GM21619 (cell line): Measurements from ENCODE around the gene SCMH1.
"Not testable (repeated sequence)": the region's sequence is repeated elsewhere in the genome, so short reads cannot be mapped to it uniquely, and the experiment has no call there.

Experiments
- ATAC-seq: cut with Tn5 transposase; IDR thresholded peaks from one replicate; pipeline ENCODE4 v1.9.1; 2021; ENCODE audit not compliant: unreplicated experiment

Gene SCMH1

GRCh38 chr1:41251120-41251519 lies 9.0 kb upstream of the SCMH1 start:
- not testable (repeated sequence) for ATAC-seq

GRCh38 chr1:41249319-41249718 lies 7.2 kb upstream of the SCMH1 start:
- no peak for ATAC-seq

GRCh38 chr1:41246568-41246967 lies 4.5 kb upstream of the SCMH1 start:
- ATAC-seq, result no peak

- ATAC-seq, result no peak
Measured at GRCh38 chr1:41245659-41246058, 3.6 kb upstream of the SCMH1 start.

GRCh38 chr1:41243079-41243385 lies 926 bp upstream of the SCMH1 start:
- ATAC-seq, result no peak

- peak; percentile 20 for ATAC-seq
Measured at GRCh38 chr1:41242342-41243078, 404 bp upstream of the SCMH1 start.

- peak; percentile 57 for ATAC-seq
Measured at GRCh38 chr1:41241354-41241748, 755 bp downstream of the SCMH1 start.

GRCh38 chr1:41240781-41241353 lies 1.2 kb downstream of the SCMH1 start:
- no peak for ATAC-seq

GRCh38 chr1:41239988-41240610 lies 2.0 kb downstream of the SCMH1 start:
- ATAC-seq, result no peak

- no peak for ATAC-seq
Measured at GRCh38 chr1:41238311-41238988, 3.7 kb downstream of the SCMH1 start.

- no peak for ATAC-seq
Measured at GRCh38 chr1:41236781-41237180, 5.3 kb downstream of the SCMH1 start.

- ATAC-seq, result no peak
Measured at GRCh38 chr1:41235893-41236292, 6.2 kb downstream of the SCMH1 start.

- ATAC-seq, result no peak
Measured at GRCh38 chr1:41233708-41234107, 8.4 kb downstream of the SCMH1 start.

- no peak for ATAC-seq
Measured at GRCh38 chr1:41232305-41232704, 9.8 kb downstream of the SCMH1 start.

- no peak for ATAC-seq
Measured at GRCh38 chr1:41230656-41231055, 11.4 kb downstream of the SCMH1 start.

GRCh38 chr1:41229219-41229618 lies 12.9 kb downstream of the SCMH1 start:
- ATAC-seq, result not testable (repeated sequence)

GRCh38 chr1:41226815-41227434 lies 15.2 kb downstream of the SCMH1 start:
- ATAC-seq, result no peak

GRCh38 chr1:41225495-41225894 lies 16.6 kb downstream of the SCMH1 start:
- no peak for ATAC-seq

- ATAC-seq, result peak; percentile 86
Measured at GRCh38 chr1:41222496-41222895, 19.6 kb downstream of the SCMH1 start.

- ATAC-seq, result no peak
Measured at GRCh38 chr1:41221995-41222394, 20.1 kb downstream of the SCMH1 start.

GRCh38 chr1:41218152-41218551 lies 24.0 kb downstream of the SCMH1 start:
- no peak for ATAC-seq

- no peak for ATAC-seq
Measured at GRCh38 chr1:41217441-41217840, 24.7 kb downstream of the SCMH1 start.
